HEK293T (cell line): Measurements from ENCODE around the gene GALNT2.

Experiments used
- CTCF ChIA-PET: fragments of 350-600 bp; formaldehyde crosslinking; extraction: SDS; loops from one replicate; lab custom pipeline; 2021; ENCODE audit warnings: antibody characterized with exemption, inconsistent platforms; lab: Yijun Ruan, JAX
- POLR2A ChIA-PET: fragments of 350-600 bp; formaldehyde crosslinking; extraction: SDS; loops from one replicate; lab custom pipeline; 2020; ENCODE audit warnings: antibody characterized with exemption, inconsistent platforms; lab: Yijun Ruan, JAX
- DNase-seq: peaks from one replicate; pipeline ENCODE4 v3.0.0; 2012; ENCODE audit warnings: mixed read lengths; ENCODE audit errors: extremely low spot score
- ARNT ChIP-seq: fragments of 450-650 bp; IDR thresholded peaks from 2 replicates; pipeline ENCODE4 v1.6.1; 2017; ENCODE audit warnings: mild to moderate bottlenecking
- BHLHE40 ChIP-seq: fragments of 450-650 bp; IDR thresholded peaks from 2 replicates; pipeline ENCODE4 v1.6.1; 2016; ENCODE audit warnings: mild to moderate bottlenecking, moderate library complexity, borderline replicate concordance
- CTBP1 ChIP-seq: fragments of 450-650 bp; IDR thresholded peaks from 2 replicates; pipeline ENCODE4 v1.6.1; 2016; ENCODE audit warnings: borderline replicate concordance
- ELF4 ChIP-seq: fragments of 450-650 bp; IDR thresholded peaks from 2 replicates; pipeline ENCODE4 v1.6.1; 2017; ENCODE audit warnings: antibody characterized with exemption
- FOXA1 ChIP-seq: fragments of 450-650 bp; IDR thresholded peaks from 2 replicates; pipeline ENCODE4 v1.6.1; 2016; ENCODE audit warnings: mild to moderate bottlenecking
- FOXK2 ChIP-seq: fragments of 450-650 bp; IDR thresholded peaks from 2 replicates; pipeline ENCODE4 v1.6.1; 2016; ENCODE audit warnings: mild to moderate bottlenecking
- FOXM1 ChIP-seq: fragments of 450-650 bp; IDR thresholded peaks from 2 replicates; pipeline ENCODE4 v1.6.1; 2017; ENCODE audit warnings: mild to moderate bottlenecking, borderline replicate concordance
- HDGF ChIP-seq: fragments of 450-650 bp; IDR thresholded peaks from 2 replicates; pipeline ENCODE4 v1.6.1; 2017; ENCODE audit warnings: antibody characterized with exemption, borderline replicate concordance
- L3MBTL2 ChIP-seq: fragments of 450-650 bp; conservative IDR thresholded peaks from 2 replicates; pipeline ENCODE4 v1.6.1; 2016; ENCODE audit warnings: mild to moderate bottlenecking
- LEF1 ChIP-seq: fragments of 450-650 bp; IDR thresholded peaks from 2 replicates; pipeline ENCODE4 v1.6.1; 2017; ENCODE audit warnings: mild to moderate bottlenecking, borderline replicate concordance
- NFRKB ChIP-seq: fragments of 450-650 bp; IDR thresholded peaks from 2 replicates; pipeline ENCODE4 v1.6.1; 2016; ENCODE audit warnings: mild to moderate bottlenecking, moderate library complexity
- SP1 ChIP-seq: fragments of 450-650 bp; IDR thresholded peaks from 2 replicates; pipeline ENCODE4 v1.6.1; 2017
- SUZ12 ChIP-seq: fragments of 450-650 bp; IDR thresholded peaks from 2 replicates; pipeline ENCODE4 v1.6.1; 2016; ENCODE audit warnings: mild to moderate bottlenecking
- TARDBP ChIP-seq: fragments of 450-650 bp; IDR thresholded peaks from 2 replicates; pipeline ENCODE4 v1.6.1; 2016
- ZNF384 ChIP-seq: fragments of 450-650 bp; IDR thresholded peaks from 2 replicates; pipeline ENCODE4 v1.6.1; 2016
- TF ChIP-seq, protein P1 (sequence below): fragments of 450-650 bp; IDR thresholded peaks from 2 replicates; pipeline ENCODE4 v1.6.1; 2016

Gene GALNT2

DNA sequence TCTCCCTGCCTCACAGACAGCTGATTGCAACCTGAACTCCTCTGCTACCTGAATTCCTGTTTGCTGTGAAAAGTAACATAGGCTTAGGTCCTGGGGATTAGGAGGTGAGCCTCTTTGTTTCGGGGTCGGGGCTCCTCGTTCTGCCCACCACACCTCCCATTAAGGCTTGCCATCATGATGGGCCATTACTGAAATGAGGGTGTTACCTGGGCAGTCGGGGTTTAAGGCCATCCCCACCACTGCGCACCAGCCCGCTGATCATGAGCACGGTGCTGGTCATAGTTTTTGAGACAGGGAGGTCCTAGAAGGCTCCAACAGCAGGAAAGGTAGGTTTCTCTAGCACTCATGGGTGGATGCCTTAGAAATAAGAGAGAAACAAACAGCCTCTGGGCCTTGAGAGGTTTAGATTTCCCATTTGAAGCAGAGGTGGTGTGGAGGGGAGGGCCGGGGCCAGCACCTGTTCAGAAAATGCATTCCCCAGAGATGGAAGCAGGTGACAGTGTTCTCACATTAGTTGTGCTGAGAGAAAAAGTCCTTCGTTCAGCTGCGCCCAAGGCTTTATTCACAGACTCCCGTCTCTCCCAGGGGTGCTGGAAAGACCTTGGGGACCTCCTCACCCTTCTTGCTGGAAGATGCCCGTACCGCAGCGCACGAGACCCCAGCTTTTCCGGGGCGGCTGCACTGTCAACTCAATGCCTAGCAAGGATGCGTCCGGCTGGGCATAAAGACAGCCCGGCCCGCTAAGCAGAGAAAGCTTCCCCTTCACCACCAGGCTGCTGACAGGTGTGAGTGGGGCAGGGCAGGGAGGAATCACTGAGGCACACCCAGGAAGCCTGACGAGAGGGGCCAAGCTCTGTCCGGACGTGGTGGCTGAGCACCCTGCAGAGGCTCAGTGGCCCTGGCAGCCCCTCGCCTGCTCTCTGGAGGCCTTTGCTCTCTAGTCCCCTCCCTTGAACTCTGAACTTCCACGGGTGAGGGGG, 233.6 kb downstream of the GALNT2 start:
- ChIA-PET POLR2A (no interaction called here), CTCF (no interaction called here)
- no peak for TF ChIP-seq L3MBTL2
- TF ChIP-seq ELF4: no peak
- TF ChIP-seq, protein P1, sequence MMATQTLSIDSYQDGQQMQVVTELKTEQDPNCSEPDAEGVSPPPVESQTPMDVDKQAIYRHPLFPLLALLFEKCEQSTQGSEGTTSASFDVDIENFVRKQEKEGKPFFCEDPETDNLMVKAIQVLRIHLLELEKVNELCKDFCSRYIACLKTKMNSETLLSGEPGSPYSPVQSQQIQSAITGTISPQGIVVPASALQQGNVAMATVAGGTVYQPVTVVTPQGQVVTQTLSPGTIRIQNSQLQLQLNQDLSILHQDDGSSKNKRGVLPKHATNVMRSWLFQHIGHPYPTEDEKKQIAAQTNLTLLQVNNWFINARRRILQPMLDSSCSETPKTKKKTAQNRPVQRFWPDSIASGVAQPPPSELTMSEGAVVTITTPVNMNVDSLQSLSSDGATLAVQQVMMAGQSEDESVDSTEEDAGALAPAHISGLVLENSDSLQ: no peak
- TF ChIP-seq HDGF: no peak
- no peak for TF ChIP-seq ZNF384
- no peak for TF ChIP-seq SP1
- no peak for TF ChIP-seq NFRKB
- no peak for TF ChIP-seq BHLHE40
- no peak for TF ChIP-seq FOXA1
- no peak for TF ChIP-seq FOXK2
- no peak for TF ChIP-seq ARNT
- no peak for TF ChIP-seq TARDBP
- TF ChIP-seq SUZ12: no peak
- TF ChIP-seq LEF1: no peak
- DNase-seq: no peak

DNA sequence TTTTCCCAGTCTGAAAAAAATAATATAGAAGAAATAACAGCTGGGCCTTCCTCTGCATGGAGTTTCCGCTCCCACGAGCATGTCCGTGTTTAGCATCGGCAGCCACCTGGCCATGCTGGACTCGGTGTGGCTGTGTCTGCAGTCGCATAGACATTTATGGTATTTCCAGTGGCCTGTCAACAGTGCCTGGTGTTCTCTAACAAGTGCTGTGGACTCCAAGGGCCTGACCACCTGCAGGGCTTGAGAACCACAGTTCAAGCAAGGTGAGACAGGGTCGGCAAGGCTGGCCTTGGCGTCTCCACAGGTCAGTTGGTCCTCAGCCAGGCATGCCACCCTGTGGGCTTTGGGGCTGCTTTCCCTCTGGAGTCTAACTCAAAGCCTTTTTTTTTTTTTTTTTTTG, 234.3 kb downstream of the GALNT2 start:
- TF ChIP-seq LEF1: no peak
- no peak for TF ChIP-seq NFRKB
- TF ChIP-seq HDGF: no peak
- no peak for TF ChIP-seq SUZ12
- TF ChIP-seq, protein P1: no peak
- TF ChIP-seq FOXK2: no peak
- TF ChIP-seq L3MBTL2: no peak
- TF ChIP-seq FOXA1: no peak
- no peak for TF ChIP-seq BHLHE40
- TF ChIP-seq ELF4: no peak
- no peak for TF ChIP-seq ARNT
- no peak for TF ChIP-seq FOXM1
- TF ChIP-seq SP1: no peak
- TF ChIP-seq ZNF384: no peak
- TF ChIP-seq TARDBP: no peak
- no peak for TF ChIP-seq CTBP1
- POLR2A ChIA-PET: no interaction called here
- CTCF ChIA-PET: interaction anchor here (1.4 kb wide), 1 partner anchor 640 kb away, joined by 3 read pairs; no protein-coding TSS in a partner anchor
- no peak for DNase-seq

DNA sequence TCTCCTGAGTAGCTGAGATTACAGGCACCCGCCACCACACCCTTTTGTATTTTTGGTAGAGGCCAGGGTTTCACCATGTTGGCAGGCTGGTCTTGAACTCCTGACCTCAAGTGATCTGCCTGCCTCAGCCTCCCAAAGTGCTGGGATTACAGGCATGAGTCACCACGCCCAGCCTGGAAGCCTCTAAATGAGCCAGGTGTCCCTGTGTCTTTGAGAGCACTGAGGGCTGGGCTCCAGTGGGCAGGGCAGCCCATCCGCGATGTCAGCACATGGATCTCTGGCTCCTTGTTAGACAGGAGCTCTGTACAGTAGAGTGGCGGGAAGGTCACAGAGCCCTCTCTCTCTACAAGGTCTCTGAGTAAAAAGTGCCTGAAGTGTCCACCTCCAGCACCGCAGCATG, 234.8 kb downstream of the GALNT2 start:
- no peak for DNase-seq
- TF ChIP-seq ARNT (no peak), FOXK2 (no peak), ZNF384 (no peak), SP1 (no peak), FOXA1 (no peak), ELF4 (no peak), HDGF (no peak), TARDBP (no peak), NFRKB (no peak), LEF1 (no peak), SUZ12 (no peak), CTBP1 (no peak), L3MBTL2 (no peak), BHLHE40 (no peak)
- TF ChIP-seq, protein P1: no peak
- POLR2A ChIA-PET: no interaction called here
- CTCF ChIA-PET: interaction anchor here (1.4 kb wide), 1 partner anchor 641 kb away, joined by 3 read pairs; no protein-coding TSS in a partner anchor

DNA sequence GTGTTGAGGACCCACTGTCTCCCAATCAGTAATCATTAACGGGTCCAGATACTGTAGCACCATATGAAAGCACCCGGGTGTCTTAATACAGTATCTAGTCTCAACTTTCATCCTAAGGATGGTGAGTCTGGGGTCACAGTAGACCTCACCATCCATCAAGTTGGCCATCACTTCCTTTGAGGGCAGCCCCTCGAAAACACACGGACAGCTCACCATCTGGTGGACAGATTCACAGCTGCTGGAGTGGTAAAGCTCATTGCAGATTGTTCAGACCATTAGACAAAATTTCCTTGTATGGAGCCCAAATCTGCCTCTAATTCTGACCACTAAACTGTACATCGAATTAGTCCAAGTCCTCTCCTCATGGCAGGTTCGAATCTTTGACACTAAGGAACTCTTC, 236.0 kb downstream of the GALNT2 start:
- ChIA-PET CTCF (no interaction called here), POLR2A (no interaction called here)
- DNase-seq: no peak
- TF ChIP-seq ZNF384 (no peak), BHLHE40 (no peak), FOXA1 (no peak), ARNT (no peak), LEF1 (no peak), NFRKB (no peak), CTBP1 (no peak), L3MBTL2 (no peak), FOXK2 (no peak), ELF4 (no peak), FOXM1 (no peak), SUZ12 (no peak)
- TF ChIP-seq, protein P1: no peak

DNA sequence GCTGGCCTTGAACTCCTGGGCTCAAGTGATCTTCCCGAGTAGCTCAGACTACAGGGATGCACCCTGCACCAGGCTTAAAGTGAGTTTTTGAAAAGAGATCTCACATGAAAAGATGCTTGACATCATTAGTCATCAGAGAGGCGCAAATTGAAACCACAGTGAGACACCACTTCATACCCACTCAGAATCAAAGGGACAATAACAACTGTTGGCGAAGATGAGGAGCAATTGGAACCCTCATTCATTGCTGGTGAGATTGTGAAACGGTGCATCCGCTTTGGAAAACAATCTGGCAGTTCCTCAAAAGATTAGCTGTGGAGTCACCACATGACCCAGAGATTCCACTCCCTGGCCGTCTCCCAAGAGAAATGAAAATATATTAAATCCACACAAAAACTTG, 236.8 kb downstream of the GALNT2 start:
- POLR2A ChIA-PET: no interaction called here
- no peak for DNase-seq
- CTCF ChIA-PET: interaction anchor here (0.8 to 1.1 kb wide), 2 partner anchors 643 to 684 kb away, joined by 3 read pairs; no protein-coding TSS in a partner anchor
- no peak for TF ChIP-seq CTBP1
- TF ChIP-seq FOXA1: no peak
